ENCODE data around the gene C3orf70. TPM values are rescaled to one million over a fixed set of nuclear protein-coding genes. Genes with fewer than 3 reads are reported as not detected.
"Not testable (repeated sequence)": the region's sequence is repeated elsewhere in the genome, so short reads cannot be mapped to it uniquely, and the experiment has no call there.

The C3orf70 gene
- total RNA-seq, 2 donors from 2014 or later, result 0.04 TPM; not detected in 1

DNA sequence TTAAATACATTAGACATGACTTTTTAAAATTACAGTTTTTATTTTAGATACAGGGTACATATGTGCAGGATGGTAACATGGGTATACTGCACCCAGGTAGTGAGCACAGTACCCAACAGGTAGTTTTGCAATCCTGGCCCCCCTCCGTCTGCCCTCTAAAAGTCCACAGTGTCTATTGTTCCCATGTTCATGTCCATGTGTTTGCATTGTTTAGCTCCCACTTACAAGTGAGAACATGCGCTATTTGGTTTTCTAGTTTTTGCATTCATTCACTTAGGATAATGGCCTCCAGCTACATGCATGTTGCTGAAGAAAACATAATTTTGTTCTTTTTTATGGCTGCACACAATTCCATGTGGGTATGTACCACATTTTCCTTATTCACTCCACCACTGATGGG lies 23.8 kb downstream of the C3orf70 start:
- Mint-ChIP-seq H3K9me3 (no peaks in the 10 kb centered on the region), H3K36me3 (ENCODE audit: low read depth) (no peaks in the 10 kb centered on the region), H3K4me1 (no peaks in the 10 kb centered on the region), H3K27me3 (peaks cover 20% of the 10 kb centered on the region), H3K27ac (no peak overlapping the region), H3K4me3 (no peak overlapping the region)
- no peak for ATAC-seq (replicated peaks)

- no peak for ATAC-seq (replicated peaks)
- Mint-ChIP-seq H3K27me3 (peaks cover 10% of the 10 kb centered on the region), H3K27ac (no peak overlapping the region), H3K9me3 (no peaks in the 10 kb centered on the region), H3K4me3 (no peak overlapping the region), H3K4me1 (no peaks in the 10 kb centered on the region), H3K36me3 (ENCODE audit: low read depth) (no peaks in the 10 kb centered on the region)
Measured at GRCh38 chr3:185126201-185126600, 26.7 kb downstream of the C3orf70 start.

DNA sequence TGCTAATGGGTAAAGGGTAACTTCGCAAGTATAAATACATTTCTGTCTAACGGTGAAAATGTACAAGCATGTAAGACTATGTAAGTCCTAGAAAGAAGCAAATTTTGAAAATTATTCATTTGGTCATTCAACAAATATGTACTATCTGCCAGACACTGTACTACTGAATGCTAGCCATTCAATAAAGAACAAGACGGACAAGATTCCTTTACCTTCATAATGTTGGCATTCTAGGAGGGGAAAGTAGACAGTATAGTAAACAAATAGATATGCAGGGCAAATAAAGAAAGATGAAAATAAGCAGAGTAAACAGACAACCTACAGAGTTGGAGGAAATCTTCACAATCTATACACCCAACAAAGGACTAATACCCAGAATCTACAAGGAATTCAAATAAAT lies 32.7 kb downstream of the C3orf70 start:
- no peaks in the 10 kb centered on the region for H3K9me3 Mint-ChIP-seq
- peaks cover 36% of the 10 kb centered on the region for H3K27me3 Mint-ChIP-seq
- no peak overlapping the region for H3K4me3 Mint-ChIP-seq
- ATAC-seq (replicated peaks), result no peak
- no peak overlapping the region for H3K27ac Mint-ChIP-seq
- no peaks in the 10 kb centered on the region for H3K4me1 Mint-ChIP-seq
- H3K36me3 Mint-ChIP-seq (ENCODE audit: low read depth), result no peaks in the 10 kb centered on the region

DNA sequence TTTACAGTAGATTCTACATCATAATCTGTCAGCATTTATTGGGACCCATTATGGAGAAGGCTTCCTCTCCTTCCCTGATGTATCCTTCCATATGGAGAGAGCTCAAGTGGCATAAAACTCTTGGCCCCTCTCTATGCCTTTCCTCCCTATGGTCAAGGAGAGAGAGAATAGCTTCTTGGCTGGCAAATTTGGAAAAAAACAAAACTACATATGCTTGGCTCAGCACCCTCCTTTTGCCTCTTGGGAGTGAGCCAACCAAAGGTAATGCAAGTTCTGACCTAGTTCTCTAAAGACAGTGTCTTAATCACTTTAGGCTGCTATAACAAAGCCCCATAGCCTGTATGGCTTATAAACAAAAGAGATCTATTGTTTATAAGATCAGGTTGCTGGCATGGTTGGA lies 37.5 kb downstream of the C3orf70 start:
- H3K36me3 Mint-ChIP-seq (ENCODE audit: low read depth), result no peaks in the 10 kb centered on the region
- H3K27me3 Mint-ChIP-seq, result peaks cover 37% of the 10 kb centered on the region
- H3K4me3 Mint-ChIP-seq, result no peak overlapping the region
- ATAC-seq (replicated peaks), result no peak
- no peaks in the 10 kb centered on the region for H3K4me1 Mint-ChIP-seq
- H3K9me3 Mint-ChIP-seq, result no peaks in the 10 kb centered on the region
- H3K27ac Mint-ChIP-seq, result no peak overlapping the region

DNA sequence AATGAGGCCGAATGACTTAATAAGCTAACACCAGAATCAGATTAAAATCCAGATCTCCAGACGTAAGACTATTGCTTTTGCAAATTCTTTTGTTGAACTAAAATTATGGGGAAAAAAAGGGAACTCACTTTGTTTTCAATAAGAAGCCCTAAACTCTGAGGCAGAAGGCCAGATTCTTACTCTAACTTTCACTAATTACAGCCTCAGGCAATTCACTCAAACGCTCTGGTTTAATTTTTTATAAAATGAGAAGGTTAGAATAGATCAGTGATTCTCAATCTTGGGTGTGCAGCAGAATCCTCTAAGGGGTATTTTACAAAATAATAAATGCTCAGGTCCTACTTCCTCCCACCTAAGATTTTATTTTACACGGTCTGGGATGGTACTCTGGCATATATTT lies 38.1 kb downstream of the C3orf70 start:
- Mint-ChIP-seq H3K27me3 (peaks cover 34% of the 10 kb centered on the region), H3K4me3 (no peak overlapping the region), H3K9me3 (no peaks in the 10 kb centered on the region), H3K36me3 (ENCODE audit: low read depth) (no peaks in the 10 kb centered on the region), H3K27ac (no peak overlapping the region), H3K4me1 (no peaks in the 10 kb centered on the region)
- no peak for ATAC-seq (replicated peaks)

- Mint-ChIP-seq H3K4me1 (no peaks in the 10 kb centered on the region), H3K4me3 (no peak overlapping the region)
Measured at GRCh38 chr3:185112186-185112585, 40.7 kb downstream of the C3orf70 start.

DNA sequence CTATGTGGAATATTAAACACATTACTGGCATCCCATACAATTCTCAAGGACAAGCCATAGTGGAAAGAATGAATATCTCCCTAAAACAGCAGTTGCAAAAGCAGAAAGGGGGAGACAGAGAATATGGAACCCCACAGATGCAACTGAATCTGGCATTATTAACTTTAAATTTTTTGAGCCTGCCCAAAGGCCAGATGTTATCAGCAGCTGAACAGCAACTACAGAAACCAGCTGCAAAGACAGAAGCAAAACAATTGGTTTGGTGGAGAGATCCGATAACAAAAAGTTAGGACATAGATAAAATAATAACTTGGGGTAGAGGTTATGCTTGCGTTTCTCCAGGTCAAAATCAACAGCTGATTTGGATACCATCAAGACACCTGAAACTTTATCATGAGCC lies 43.8 kb downstream of the C3orf70 start:
- not testable (repeated sequence) for H3K4me1 Mint-ChIP-seq; ATAC-seq (replicated peaks); H3K36me3 Mint-ChIP-seq (ENCODE audit: low read depth); H3K27ac Mint-ChIP-seq; H3K9me3 Mint-ChIP-seq; H3K4me3 Mint-ChIP-seq
- peaks cover 28% of the 10 kb centered on the region for H3K27me3 Mint-ChIP-seq

More at GRCh38 chr3:185112186-185112585, 40.7 kb downstream of the C3orf70 start:
- Mint-ChIP-seq H3K9me3 (no peaks in the 10 kb centered on the region), H3K36me3 (ENCODE audit: low read depth) (no peaks in the 10 kb centered on the region), H3K27me3 (peaks cover 26% of the 10 kb centered on the region), H3K27ac (no peak overlapping the region)
- no peak for ATAC-seq (replicated peaks)

GRCh38 chr3:185106256-185106890 lies 46.5 kb downstream of the C3orf70 start:
- not testable (repeated sequence) for H3K36me3 Mint-ChIP-seq (ENCODE audit: low read depth); H3K27ac Mint-ChIP-seq; ATAC-seq (replicated peaks); H3K4me3 Mint-ChIP-seq; H3K4me1 Mint-ChIP-seq
- Mint-ChIP-seq H3K9me3 (peaks cover 10% of the 10 kb centered on the region), H3K27me3 (peaks cover 33% of the 10 kb centered on the region)

- Mint-ChIP-seq H3K9me3 (peaks cover 10% of the 10 kb centered on the region), H3K27me3 (peaks cover 34% of the 10 kb centered on the region), H3K4me1 (no peaks in the 10 kb centered on the region), H3K27ac (no peak overlapping the region), H3K36me3 (ENCODE audit: low read depth) (no peaks in the 10 kb centered on the region), H3K4me3 (no peak overlapping the region)
- no peak for ATAC-seq (replicated peaks)
Measured at GRCh38 chr3:185103359-185104127, 49.3 kb downstream of the C3orf70 start.

DNA sequence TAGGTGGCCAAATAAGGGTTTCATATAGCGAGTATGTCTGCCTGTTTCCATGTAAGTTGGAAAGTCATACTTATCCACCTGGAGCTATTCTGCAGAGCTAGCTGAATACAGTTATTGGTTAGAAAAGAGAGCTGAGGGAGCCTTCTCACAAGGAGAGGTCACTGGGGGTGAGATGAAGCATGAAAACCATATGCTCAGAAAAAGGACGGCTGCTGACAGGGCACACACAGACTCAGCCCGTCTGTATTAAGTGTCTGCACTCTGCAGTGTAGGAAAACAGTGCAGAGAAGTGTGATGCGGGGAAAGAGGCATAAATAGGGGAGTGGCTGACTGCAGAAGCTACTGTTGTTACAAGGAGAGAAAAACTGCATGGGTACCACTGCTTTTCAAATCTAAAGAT lies 58.2 kb downstream of the C3orf70 start:
- no peaks in the 10 kb centered on the region for H3K36me3 Mint-ChIP-seq (ENCODE audit: low read depth)
- H3K4me3 Mint-ChIP-seq, result no peak overlapping the region
- H3K27me3 Mint-ChIP-seq, result peaks cover 38% of the 10 kb centered on the region
- H3K4me1 Mint-ChIP-seq, result no peaks in the 10 kb centered on the region
- no peaks in the 10 kb centered on the region for H3K9me3 Mint-ChIP-seq
- H3K27ac Mint-ChIP-seq, result no peak overlapping the region
- ATAC-seq (replicated peaks), result no peak

DNA sequence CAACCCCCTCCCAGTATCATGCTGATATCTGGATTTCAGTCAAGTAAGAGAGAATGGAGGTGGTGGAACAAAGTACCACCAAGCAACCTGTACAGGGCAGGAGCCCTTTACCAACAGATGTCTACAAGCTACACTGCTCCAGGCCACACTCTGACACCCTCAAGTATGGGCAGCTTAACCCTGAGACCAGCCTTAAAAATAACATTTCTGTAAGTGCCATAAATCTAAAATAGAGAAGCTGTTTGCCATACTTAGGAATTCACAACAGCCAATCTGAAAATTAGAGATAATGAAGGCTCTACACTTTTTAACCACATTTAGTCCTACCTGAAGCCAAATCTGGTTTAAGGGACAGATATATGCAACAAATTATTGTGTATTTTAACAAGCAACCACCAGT lies 59.7 kb downstream of the C3orf70 start:
- H3K9me3 Mint-ChIP-seq, result no peaks in the 10 kb centered on the region
- no peak for ATAC-seq (replicated peaks)
- H3K36me3 Mint-ChIP-seq (ENCODE audit: low read depth), result no peaks in the 10 kb centered on the region

DNA sequence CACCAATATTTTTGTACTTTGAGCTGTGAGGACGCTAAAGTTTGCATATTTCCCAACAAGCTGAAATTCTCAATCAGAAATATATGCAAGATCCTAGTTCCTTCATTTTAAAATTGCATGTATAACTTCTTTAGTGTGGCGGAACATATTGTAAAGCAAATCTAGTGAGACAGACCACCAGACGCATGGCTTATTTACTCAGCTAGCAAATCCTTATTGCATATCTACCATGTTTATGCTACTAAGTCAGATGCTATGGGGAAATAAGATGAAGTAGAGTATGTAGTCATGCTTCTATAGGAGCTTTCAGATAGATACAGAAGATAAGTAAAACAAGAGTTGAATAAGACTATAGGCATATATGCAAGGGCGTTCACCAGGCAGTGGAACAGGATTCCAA lies 62.0 kb downstream of the C3orf70 start:
- no peaks in the 10 kb centered on the region for H3K36me3 Mint-ChIP-seq (ENCODE audit: low read depth)
- H3K27ac Mint-ChIP-seq, result no peak overlapping the region
- no peaks in the 10 kb centered on the region for H3K4me1 Mint-ChIP-seq
- no peaks in the 10 kb centered on the region for H3K9me3 Mint-ChIP-seq
- no peak for ATAC-seq (replicated peaks)
- peaks cover 20% of the 10 kb centered on the region for H3K27me3 Mint-ChIP-seq
- no peak overlapping the region for H3K4me3 Mint-ChIP-seq

More for the DNA sequence above, 59.7 kb downstream of the C3orf70 start:
- peaks cover 33% of the 10 kb centered on the region for H3K27me3 Mint-ChIP-seq
- H3K27ac Mint-ChIP-seq, result no peak overlapping the region
- no peak overlapping the region for H3K4me3 Mint-ChIP-seq
- no peaks in the 10 kb centered on the region for H3K4me1 Mint-ChIP-seq

DNA sequence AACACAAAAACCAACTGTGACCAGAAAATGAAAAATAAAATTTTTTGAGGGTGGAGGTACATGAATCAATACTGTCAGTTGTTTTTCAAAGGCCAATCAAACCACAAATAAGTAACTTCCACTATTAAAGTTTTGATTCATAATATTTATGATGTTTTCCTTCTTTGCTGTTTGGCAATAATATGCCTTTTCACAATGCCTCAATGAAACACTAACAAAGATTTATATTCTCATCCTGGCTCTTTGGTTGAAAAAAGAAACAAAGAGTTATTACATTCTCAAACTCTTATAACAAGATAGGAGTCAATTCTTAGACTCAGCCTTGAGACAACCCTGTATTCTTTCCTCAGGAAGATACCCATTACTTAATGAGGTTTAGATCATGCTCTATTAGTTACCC lies 63.1 kb downstream of the C3orf70 start:
- Mint-ChIP-seq H3K27ac (no peak overlapping the region), H3K4me1 (no peaks in the 10 kb centered on the region), H3K9me3 (no peaks in the 10 kb centered on the region), H3K27me3 (peaks cover 18% of the 10 kb centered on the region), H3K36me3 (ENCODE audit: low read depth) (no peaks in the 10 kb centered on the region), H3K4me3 (no peak overlapping the region)
- no peak for ATAC-seq (replicated peaks)

GRCh38 chr3:185089343-185089742 lies 63.5 kb downstream of the C3orf70 start:
- no peak overlapping the region for H3K27ac Mint-ChIP-seq
- H3K4me3 Mint-ChIP-seq, result no peak overlapping the region
- H3K36me3 Mint-ChIP-seq (ENCODE audit: low read depth), result no peaks in the 10 kb centered on the region
- ATAC-seq (replicated peaks), result no peak
- H3K27me3 Mint-ChIP-seq, result peaks cover 14% of the 10 kb centered on the region
- no peaks in the 10 kb centered on the region for H3K9me3 Mint-ChIP-seq
- H3K4me1 Mint-ChIP-seq, result no peaks in the 10 kb centered on the region

DNA sequence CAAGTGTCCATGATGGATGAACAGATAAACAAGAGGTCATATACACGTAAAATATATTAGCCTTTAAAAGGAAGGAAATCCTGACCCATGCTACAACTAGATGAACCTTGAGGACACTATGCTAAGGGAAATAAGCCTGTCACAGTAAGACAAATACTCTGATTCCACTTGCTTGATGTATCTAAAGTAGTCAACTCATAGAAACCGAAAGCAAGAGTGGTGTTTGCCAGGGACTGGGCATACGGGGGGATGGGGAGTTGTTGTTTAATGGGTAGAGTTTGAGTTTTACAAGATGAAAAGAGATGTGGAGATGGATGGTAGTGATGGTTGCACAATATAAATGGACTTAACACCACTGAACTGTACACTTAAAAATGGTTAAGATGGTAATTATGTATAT lies 65.4 kb downstream of the C3orf70 start:
- H3K4me1 Mint-ChIP-seq, result no peaks in the 10 kb centered on the region
- no peak overlapping the region for H3K27ac Mint-ChIP-seq
- no peaks in the 10 kb centered on the region for H3K36me3 Mint-ChIP-seq (ENCODE audit: low read depth)
- no peak for ATAC-seq (replicated peaks)
- H3K4me3 Mint-ChIP-seq, result no peak overlapping the region
- peaks cover 7% of the 10 kb centered on the region for H3K27me3 Mint-ChIP-seq
- H3K9me3 Mint-ChIP-seq, result no peaks in the 10 kb centered on the region
